ENCODE measurements around the gene CEP152. TPM values are rescaled to one million over a fixed set of nuclear protein-coding genes. Genes with fewer than 3 reads are reported as not detected.

The CEP152 gene
- polyA plus RNA-seq, 1 donor from 2014 or later = 1.3 TPM

GRCh38 chr15:48814286-48814685 lies 3.4 kb upstream of the CEP152 start:
- TF ChIP-seq RAD21 (conservative IDR thresholded peaks at IDR 0.05) (no peak), SMC3 (conservative IDR thresholded peaks at IDR 0.05; ENCODE audit: poor library complexity) (no peak), REST (IDR thresholded peaks at IDR 0.05; ENCODE audit: borderline replicate concordance) (no peak), TAF1 (IDR thresholded peaks at IDR 0.05; ENCODE audit: low read depth) (no peak), POLR2AphosphoS5 (IDR thresholded peaks at IDR 0.05) (no peak), CTCF (IDR thresholded peaks at IDR 0.05; ENCODE audit: poor library complexity, severe bottlenecking) (no peak), EZH2 (IDR thresholded peaks at IDR 0.05; ENCODE audit: borderline replicate concordance, insufficient read depth, low read length, poor library complexity, severe bottlenecking) (no peak), MXI1 (conservative IDR thresholded peaks at IDR 0.05; ENCODE audit: poor library complexity, severe bottlenecking) (no peak), EP300 (conservative IDR thresholded peaks at IDR 0.05; ENCODE audit: poor library complexity, severe bottlenecking) (no peak)
- H4K20me1 ChIP-seq (ENCODE audit: insufficient read depth) = no peaks in the 10 kb centered on the region

GRCh38 chr15:48811325-48811958 lies 573 bp upstream of the CEP152 start:
- Histone ChIP-seq H3K9me2 (ENCODE audit: insufficient read depth, low read length) (no peaks in the 10 kb centered on the region), H3K27ac (ENCODE audit: low read length) (peak overlapping the region; percentile 29), H3F3A (ENCODE audit: insufficient read depth, low read length, poor library complexity, severe bottlenecking) (no peaks in the 10 kb centered on the region), H3K9me3 (ENCODE audit: low read length) (no peaks in the 10 kb centered on the region), H3K4me2 (ENCODE audit: low read length) (peak overlapping the region; percentile 76), H3K79me2 (replicated peaks; ENCODE audit: insufficient read depth, low read length) (no peaks in the 10 kb centered on the region), H2AFZ (ENCODE audit: low read depth, low read length) (peak overlapping the region; percentile 61), H3K36me3 (ENCODE audit: insufficient read depth, low read length) (no peaks in the 10 kb centered on the region), H3K27me3 (ENCODE audit: insufficient read depth, low read depth, low read length) (no peaks in the 10 kb centered on the region), H3K4me3 (ENCODE audit: low read length) (peak overlapping the region; percentile 79), H3K9ac (ENCODE audit: low read length) (peak overlapping the region; percentile 59), H4K20me1 (ENCODE audit: insufficient read depth) (no peaks in the 10 kb centered on the region)
- no peak for TF ChIP-seq RAD21 (conservative IDR thresholded peaks at IDR 0.05)
- no peak for TF ChIP-seq REST (IDR thresholded peaks at IDR 0.05; ENCODE audit: borderline replicate concordance)
- no peak for TF ChIP-seq POLR2AphosphoS5 (IDR thresholded peaks at IDR 0.05)
- no peak for TF ChIP-seq TAF1 (IDR thresholded peaks at IDR 0.05; ENCODE audit: low read depth)
- no peak for TF ChIP-seq EP300 (conservative IDR thresholded peaks at IDR 0.05; ENCODE audit: poor library complexity, severe bottlenecking)
- peak; percentile 45 for TF ChIP-seq CTCF (IDR thresholded peaks at IDR 0.05; ENCODE audit: poor library complexity, severe bottlenecking)
- TF ChIP-seq EZH2 (IDR thresholded peaks at IDR 0.05; ENCODE audit: borderline replicate concordance, insufficient read depth, low read length, poor library complexity, severe bottlenecking) = no peak
- no peak for TF ChIP-seq SMC3 (conservative IDR thresholded peaks at IDR 0.05; ENCODE audit: poor library complexity)
- TF ChIP-seq MXI1 (conservative IDR thresholded peaks at IDR 0.05; ENCODE audit: poor library complexity, severe bottlenecking) = peak; percentile 59

More at GRCh38 chr15:48814286-48814685, 3.4 kb upstream of the CEP152 start:
- Histone ChIP-seq H3F3A (ENCODE audit: insufficient read depth, low read length, poor library complexity, severe bottlenecking) (no peaks in the 10 kb centered on the region), H3K4me3 (ENCODE audit: low read length) (no peak overlapping the region), H3K79me2 (replicated peaks; ENCODE audit: insufficient read depth, low read length) (no peaks in the 10 kb centered on the region), H3K4me2 (ENCODE audit: low read length) (no peak overlapping the region), H3K27me3 (ENCODE audit: insufficient read depth, low read depth, low read length) (no peaks in the 10 kb centered on the region), H3K9ac (ENCODE audit: low read length) (no peak overlapping the region), H3K36me3 (ENCODE audit: insufficient read depth, low read length) (no peaks in the 10 kb centered on the region), H3K9me2 (ENCODE audit: insufficient read depth, low read length) (no peaks in the 10 kb centered on the region), H3K9me3 (ENCODE audit: low read length) (no peaks in the 10 kb centered on the region), H2AFZ (ENCODE audit: low read depth, low read length) (no peak overlapping the region), H3K27ac (ENCODE audit: low read length) (no peak overlapping the region)

Data from neural cell (in vitro differentiated cells).